Neural progenitor cell (in vitro differentiated cells): ENCODE data around the gene ASPA. TPM values are rescaled to one million over a fixed set of nuclear protein-coding genes. Genes with fewer than 3 reads are reported as not detected.
A peak's percentile ranks its signal among the peaks of the same experiment; 100 is the strongest.

Experiments
- DNase-seq: peaks from one replicate; pipeline ENCODE4 v3.0.0-alpha.2; 2016; ENCODE audit warnings: low spot score
- H2AFZ ChIP-seq: fragments of 200-600 bp; sonication (generic); replicated peaks from 2 replicates; pipeline ENCODE4 v1.6.1; 2016; ENCODE audit warnings: antibody characterized with exemption
- H3F3A ChIP-seq: fragments of 200-600 bp; sonication (generic); 2 replicates; pipeline ENCODE4 v1.6.1; 2016; ENCODE audit warnings: antibody characterized with exemption, low read depth
- H3K27ac ChIP-seq: fragments of 200-600 bp; sonication (generic); 2 replicates; pipeline ENCODE4 v1.5.1; 2016; ENCODE audit warnings: mild to moderate bottlenecking
- H3K27me3 ChIP-seq: fragments of 200-600 bp; sonication (generic); 2 replicates; pipeline ENCODE4 v1.6.1; 2016; ENCODE audit warnings: mild to moderate bottlenecking, moderate library complexity
- H3K36me3 ChIP-seq: fragments of 200-600 bp; sonication (generic); 2 replicates; pipeline ENCODE4 v1.5.1; 2016
- H3K4me1 ChIP-seq: fragments of 200-600 bp; sonication (generic); 2 replicates; pipeline ENCODE4 v1.6.1; 2016; ENCODE audit warnings: mixed run types
- H3K4me2 ChIP-seq: fragments of 200-600 bp; sonication (generic); 2 replicates; pipeline ENCODE4 v1.6.1; 2016
- H3K4me3 ChIP-seq: fragments of 200-600 bp; sonication (generic); 2 replicates; pipeline ENCODE4 v1.5.1; 2016
- H3K79me2 ChIP-seq: fragments of 200-600 bp; sonication (generic); 2 replicates; pipeline ENCODE4 v1.6.1; 2016; ENCODE audit warnings: low read depth
- H3K9ac ChIP-seq: fragments of 200-600 bp; sonication (generic); 2 replicates; pipeline ENCODE4 v1.6.1; 2016
- H3K9me3 ChIP-seq: fragments of 200-600 bp; sonication (generic); 2 replicates; pipeline ENCODE4 v1.5.1; 2016; ENCODE audit warnings: low read depth
- H4K20me1 ChIP-seq: fragments of 200-600 bp; sonication (generic); 2 replicates; pipeline ENCODE4 v1.6.1; 2016; ENCODE audit warnings: low read depth
- H3K27ac Mint-ChIP-seq: 3 replicates; pipeline ENCODE4 v1.8.0; 2021; ENCODE audit warnings: mixed read lengths
- H3K27me3 Mint-ChIP-seq: 2 replicates; pipeline ENCODE4 v1.8.0; 2022; ENCODE audit warnings: low read depth, mild to moderate bottlenecking, inconsistent platforms, moderate library complexity, mixed read lengths; ENCODE audit not compliant: insufficient read depth
- H3K36me3 Mint-ChIP-seq: 3 replicates; pipeline ENCODE4 v1.8.0; 2021; ENCODE audit warnings: mixed read lengths
- H3K4me1 Mint-ChIP-seq: 3 replicates; pipeline ENCODE4 v1.8.0; 2021; ENCODE audit warnings: mixed read lengths
- H3K4me3 Mint-ChIP-seq: 3 replicates; pipeline ENCODE4 v1.8.0; 2021; ENCODE audit warnings: mild to moderate bottlenecking, moderate library complexity, mixed read lengths
- H3K9me3 Mint-ChIP-seq: 3 replicates; pipeline ENCODE4 v1.8.0; 2020; ENCODE audit warnings: mixed read lengths
- CTCF ChIP-seq: fragments of 200-600 bp; sonication (generic); IDR thresholded peaks from 2 replicates; pipeline ENCODE4 v1.5.1; 2017; ENCODE audit warnings: antibody characterized with exemption, mild to moderate bottlenecking
- EZH2 ChIP-seq: fragments of 200-600 bp; sonication (generic); IDR thresholded peaks from 2 replicates; pipeline ENCODE4 v1.6.1; 2017; ENCODE audit warnings: antibody characterized with exemption, mild to moderate bottlenecking, moderate library complexity
- EZH2phosphoT487 ChIP-seq: fragments of 200-600 bp; sonication (generic); IDR thresholded peaks from 2 replicates; pipeline ENCODE4 v1.6.1; 2017; ENCODE audit warnings: antibody characterized with exemption
- total RNA-seq: library from RNA; depleted of rRNA; stranded (reverse); fragments of >200 nt; gene quantifications from 2 replicates; pipeline ENCODE4 v1.2.3, GENCODE V29; 2015; ENCODE audit warnings: low replicate concordance

Gene ASPA
- total RNA-seq, 1 donor from 2014 or later: not detected

- Mint-ChIP-seq H3K27ac (no peak overlapping the region), H3K36me3 (no peaks in the 10 kb centered on the region), H3K27me3 (peaks cover 22% of the 10 kb centered on the region), H3K4me1 (peaks cover 7% of the 10 kb centered on the region), H3K9me3 (peaks cover 6% of the 10 kb centered on the region), H3K4me3 (peak overlapping the region; percentile 4)
- Histone ChIP-seq H3K27me3 (no peaks in the 10 kb centered on the region), H2AFZ (no peak overlapping the region), H3K36me3 (no peaks in the 10 kb centered on the region), H4K20me1 (no peaks in the 10 kb centered on the region), H3K4me2 (no peak overlapping the region), H3K27ac (no peak overlapping the region), H3K9me3 (no peaks in the 10 kb centered on the region), H3K79me2 (no peaks in the 10 kb centered on the region), H3K4me1 (no peaks in the 10 kb centered on the region), H3F3A (no peaks in the 10 kb centered on the region), H3K9ac (no peak overlapping the region), H3K4me3 (no peak overlapping the region)
- TF ChIP-seq EZH2 (no peak), CTCF (no peak), EZH2phosphoT487 (no peak)
- no peak for DNase-seq
Observed at GRCh38 chr17:3549610-3550162, 73.9 kb downstream of the ASPA start.

GRCh38 chr17:3551189-3551588 lies 75.4 kb downstream of the ASPA start:
- Histone ChIP-seq H3K4me3 (no peak overlapping the region), H3K36me3 (no peaks in the 10 kb centered on the region), H3K4me1 (no peaks in the 10 kb centered on the region), H3K9me3 (no peaks in the 10 kb centered on the region), H3K27me3 (no peaks in the 10 kb centered on the region), H4K20me1 (no peaks in the 10 kb centered on the region), H3K79me2 (no peaks in the 10 kb centered on the region), H3K27ac (no peak overlapping the region), H2AFZ (no peak overlapping the region), H3K9ac (no peak overlapping the region), H3F3A (no peaks in the 10 kb centered on the region), H3K4me2 (no peak overlapping the region)
- Mint-ChIP-seq H3K4me3 (no peak overlapping the region), H3K27ac (no peak overlapping the region), H3K9me3 (peaks cover 6% of the 10 kb centered on the region), H3K4me1 (peaks cover 2% of the 10 kb centered on the region), H3K27me3 (peaks cover 21% of the 10 kb centered on the region), H3K36me3 (no peaks in the 10 kb centered on the region)
- TF ChIP-seq CTCF (peak; percentile 14), EZH2 (no peak)
- DNase-seq: no peak

- no peaks in the 10 kb centered on the region for H3K4me1 ChIP-seq
- no peaks in the 10 kb centered on the region for H3K36me3 ChIP-seq
- no peak for DNase-seq
- Mint-ChIP-seq H3K36me3 (no peaks in the 10 kb centered on the region), H3K4me3 (no peak overlapping the region), H3K27me3 (peaks cover 20% of the 10 kb centered on the region), H3K27ac (no peak overlapping the region), H3K9me3 (peaks cover 6% of the 10 kb centered on the region), H3K4me1 (peaks cover 6% of the 10 kb centered on the region)
- no peaks in the 10 kb centered on the region for H3K9me3 ChIP-seq
- H3K4me2 ChIP-seq: no peak overlapping the region
- no peak overlapping the region for H3K27ac ChIP-seq
- no peak overlapping the region for H3K9ac ChIP-seq
- H2AFZ ChIP-seq: no peak overlapping the region
- no peaks in the 10 kb centered on the region for H3K27me3 ChIP-seq
- no peaks in the 10 kb centered on the region for H4K20me1 ChIP-seq
- no peak for TF ChIP-seq EZH2
- H3K4me3 ChIP-seq: no peak overlapping the region
- H3K79me2 ChIP-seq: no peaks in the 10 kb centered on the region
- no peaks in the 10 kb centered on the region for H3F3A ChIP-seq
Observed at GRCh38 chr17:3552916-3553315, 77.1 kb downstream of the ASPA start.

Other genes starting within 250 kb of the ASPA start
- not detected in 2 replicates for gene OR3A1, start 177.6 kb upstream of the ASPA start, total RNA-seq
- 0.15 TPM in 1 of 2 replicates, not detected in the other for gene OR3A2, start 89.7 kb upstream of the ASPA start, total RNA-seq
- not detected in 2 replicates for gene OR1E1, start 77.6 kb upstream of the ASPA start, total RNA-seq
- not detected in 2 replicates for gene OR3A3, start 64.6 kb upstream of the ASPA start, total RNA-seq
- gene OR1E2, start 42.2 kb upstream of the ASPA start, total RNA-seq: not detected in 2 replicates
- gene SPATA22, start 4.2 kb upstream of the ASPA start, total RNA-seq: not detected in 2 replicates
- gene TRPV3, start 81.8 kb downstream of the ASPA start, total RNA-seq: 1.5 and 1.9 TPM in 2 replicates
- 4.0 and 4.2 TPM in 2 replicates for gene TRPV1, start 133.4 kb downstream of the ASPA start, total RNA-seq
- gene SHPK, start 160.3 kb downstream of the ASPA start, total RNA-seq: 23.4 and 33.4 TPM in 2 replicates
- gene CTNS, start 160.8 kb downstream of the ASPA start, total RNA-seq: 9.4 and 9.9 TPM in 2 replicates
- gene TAX1BP3, start 192.6 kb downstream of the ASPA start, total RNA-seq: 27.3 and 56.7 TPM in 2 replicates
- 20.0 and 53.1 TPM in 2 replicates for gene EMC6, start 192.8 kb downstream of the ASPA start, total RNA-seq
- 0.68 TPM in 1 of 2 replicates, not detected in the other for gene P2RX5, start 220.2 kb downstream of the ASPA start, total RNA-seq
- gene HASPIN, start 247.9 kb downstream of the ASPA start, total RNA-seq: 14.8 and 21.2 TPM in 2 replicates